HG03558 (cell line): ENCODE measurements around the gene ARSK.

ENCODE experiments used
- ATAC-seq: cut with Tn5 transposase; IDR thresholded peaks from one replicate; pipeline ENCODE4 v1.9.1; 2021; ENCODE audit warnings: moderate number of reproducible peaks; ENCODE audit not compliant: unreplicated experiment; ENCODE audit errors: extremely low read depth

ARSK gene

DNA sequence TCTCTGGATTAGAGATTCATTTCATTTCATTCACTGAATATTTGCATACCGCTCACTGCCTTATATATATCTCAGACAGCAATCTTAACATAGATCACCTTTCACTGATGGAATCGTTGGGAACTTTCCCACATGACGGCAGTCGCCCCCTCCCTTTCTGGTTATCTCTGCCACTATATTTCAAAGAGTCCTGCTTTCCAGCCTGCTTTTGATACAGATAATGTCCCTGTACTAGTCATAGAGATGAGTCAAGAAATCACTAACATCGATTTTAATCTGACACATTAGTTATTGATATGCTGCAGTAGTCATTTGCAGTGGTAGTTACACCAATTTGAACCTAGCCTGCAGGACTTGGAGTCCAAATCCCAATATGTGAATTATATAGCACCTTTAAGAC lies 8.5 kb downstream of the ARSK start:
- ATAC-seq: no peak

GRCh38 chr5:95564450-95564849 lies 9.5 kb downstream of the ARSK start:
- no peak for ATAC-seq

DNA sequence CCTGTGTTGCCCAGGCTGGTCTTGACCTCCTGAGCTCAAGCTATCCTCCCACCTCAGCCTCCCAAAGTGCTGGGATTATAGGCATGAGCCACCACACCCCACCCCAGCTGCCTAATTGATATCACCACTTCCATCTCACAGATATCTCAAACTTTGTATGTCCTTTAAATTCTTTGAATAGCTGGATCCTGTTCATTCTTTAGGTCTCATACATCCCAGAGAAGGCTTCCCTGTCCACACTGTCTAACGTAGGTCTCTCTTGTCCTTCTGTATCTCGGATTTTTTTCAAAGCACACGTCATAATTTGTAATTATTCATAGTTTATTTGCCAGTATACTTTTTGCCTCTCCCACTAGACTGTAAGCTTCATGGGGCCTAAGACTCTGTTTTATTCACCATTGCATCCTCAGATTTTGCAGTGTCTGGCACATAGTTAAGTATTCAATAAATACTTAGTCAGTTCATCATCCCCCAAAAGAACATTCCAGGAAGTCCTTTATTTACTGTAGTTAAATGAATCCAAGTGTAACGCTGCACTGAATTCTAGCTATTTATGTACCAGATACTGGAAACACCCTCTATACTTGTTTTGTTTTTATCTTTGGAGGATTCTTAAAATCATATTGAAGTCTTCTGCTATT lies 10.5 kb downstream of the ARSK start:
- ATAC-seq: no peak

DNA sequence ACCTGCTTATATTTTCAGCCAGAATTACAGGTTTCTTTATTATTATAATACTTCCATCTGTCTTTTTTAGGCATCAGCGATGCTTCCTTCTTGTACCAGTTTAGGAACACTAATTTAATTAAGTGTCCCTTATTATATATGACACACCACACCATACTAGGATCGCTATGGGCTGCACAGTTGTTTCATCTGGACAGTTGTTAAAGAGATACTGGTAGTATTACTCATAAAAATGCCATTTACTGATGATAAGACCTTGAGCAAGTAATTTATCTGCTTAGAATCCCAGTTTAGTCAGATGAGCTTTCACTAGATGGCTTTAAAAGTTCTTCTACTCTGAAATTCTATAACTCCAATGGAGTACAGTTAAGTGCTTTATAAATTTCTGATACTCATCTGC lies 17.1 kb downstream of the ARSK start:
- no peak for ATAC-seq

GRCh38 chr5:95581576-95581975 lies 26.7 kb downstream of the ARSK start:
- no peak for ATAC-seq

DNA sequence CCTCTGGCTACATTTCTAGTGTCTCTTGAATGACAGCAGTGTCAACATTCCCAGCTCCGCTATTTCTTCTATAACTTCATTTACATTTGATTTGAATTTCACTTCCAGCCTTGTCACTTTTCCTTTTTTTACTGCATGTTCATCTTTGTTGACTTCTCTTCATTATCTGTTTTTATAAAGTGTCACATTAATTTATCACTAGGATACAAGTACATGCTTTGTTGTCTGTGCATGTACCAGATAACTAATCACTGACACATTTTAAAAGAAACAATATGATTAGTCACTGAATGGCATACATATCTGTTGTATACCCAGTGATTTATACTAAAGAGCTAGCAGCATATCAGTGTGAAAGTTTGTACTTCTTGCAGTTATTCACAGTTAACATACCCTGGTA lies 29.1 kb downstream of the ARSK start:
- no peak for ATAC-seq

DNA sequence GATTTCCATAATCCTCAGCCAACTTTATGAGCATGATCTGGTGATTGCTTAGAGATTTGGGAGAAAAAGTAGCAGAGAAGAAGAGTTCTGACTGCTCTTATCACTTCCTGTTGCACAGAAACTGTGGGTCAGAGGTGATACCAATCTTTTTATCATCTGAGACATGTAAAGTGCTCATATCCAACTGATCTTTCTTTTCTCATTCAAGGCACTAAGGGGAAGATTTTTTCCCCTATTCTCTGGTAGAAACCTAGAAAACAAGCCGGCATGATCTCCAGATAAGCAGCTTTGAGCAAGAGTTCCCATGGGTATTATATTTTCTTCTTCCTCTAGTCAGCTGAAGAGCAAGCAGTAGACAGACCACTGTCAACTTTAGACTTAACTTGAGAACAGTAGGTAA lies 36.0 kb downstream of the ARSK start:
- no peak for ATAC-seq

GRCh38 chr5:95591490-95591901 lies 36.6 kb downstream of the ARSK start:
- peak; percentile 91 for ATAC-seq

GRCh38 chr5:95595289-95595931 lies 40.5 kb downstream of the ARSK start:
- no peak for ATAC-seq

GRCh38 chr5:95599252-95599651 lies 44.4 kb downstream of the ARSK start:
- no peak for ATAC-seq

DNA sequence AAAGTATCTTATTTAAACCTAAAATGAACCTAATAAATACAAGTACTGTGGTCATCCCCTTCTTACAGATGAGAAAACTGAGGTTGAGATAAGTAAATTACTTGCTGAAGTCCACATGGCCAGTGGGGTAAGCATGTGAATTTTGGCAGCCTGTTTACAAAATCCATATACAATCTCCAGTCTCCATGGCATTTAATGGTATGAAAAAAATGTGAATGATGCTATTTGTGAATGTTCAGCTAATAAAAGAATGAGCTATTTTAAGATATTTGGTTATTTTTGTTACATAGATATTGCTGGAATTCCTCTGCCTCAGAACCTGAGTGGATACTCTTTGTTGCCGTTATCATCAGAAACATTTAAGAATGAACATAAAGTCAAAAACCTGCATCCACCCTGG lies 45.7 kb downstream of the ARSK start:
- no peak for ATAC-seq

DNA sequence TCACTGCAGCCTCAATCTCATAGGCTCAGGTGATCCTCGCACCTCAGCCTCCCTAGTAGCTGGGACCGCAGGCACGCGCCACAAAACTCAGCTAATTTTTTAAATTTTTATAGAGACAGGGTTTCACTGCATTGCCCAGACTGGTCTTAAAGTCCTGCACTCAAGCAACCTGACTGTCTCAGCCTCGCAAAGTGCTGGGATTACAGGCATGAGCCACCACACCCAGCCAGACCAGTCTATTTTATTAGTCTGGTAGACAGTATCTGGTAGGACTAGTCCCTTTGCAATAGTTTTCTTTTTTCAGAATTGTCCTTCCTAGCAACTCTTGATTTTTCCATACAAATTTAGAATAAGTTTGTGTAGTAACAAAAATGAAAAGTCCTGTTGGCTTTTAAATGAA lies 50.9 kb downstream of the ARSK start:
- no peak for ATAC-seq

- ATAC-seq: no peak
Measured at GRCh38 chr5:95606419-95606818, 51.5 kb downstream of the ARSK start.

GRCh38 chr5:95609711-95610110 lies 54.8 kb downstream of the ARSK start:
- ATAC-seq: no peak

DNA sequence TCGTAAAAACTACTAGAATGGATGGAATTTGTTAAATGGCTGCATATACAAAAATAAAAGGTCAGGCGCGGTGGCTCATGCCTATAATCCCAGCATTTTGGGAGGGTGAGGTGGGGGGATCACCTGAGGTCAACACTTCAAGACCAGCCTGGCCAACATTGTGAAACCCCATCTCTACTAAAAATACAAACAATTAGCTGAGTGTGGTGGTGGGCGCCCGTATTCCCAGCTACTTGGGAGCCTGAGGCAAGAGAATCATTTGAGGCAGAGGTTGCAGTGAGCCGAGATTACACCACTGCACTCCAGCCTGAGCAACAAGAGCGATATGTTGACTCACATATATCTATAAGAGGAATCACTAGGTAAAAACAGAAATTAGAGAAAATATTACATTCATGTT lies 55.6 kb downstream of the ARSK start:
- ATAC-seq: no peak

- no peak for ATAC-seq
Measured at GRCh38 chr5:95611396-95611795, 56.5 kb downstream of the ARSK start.

DNA sequence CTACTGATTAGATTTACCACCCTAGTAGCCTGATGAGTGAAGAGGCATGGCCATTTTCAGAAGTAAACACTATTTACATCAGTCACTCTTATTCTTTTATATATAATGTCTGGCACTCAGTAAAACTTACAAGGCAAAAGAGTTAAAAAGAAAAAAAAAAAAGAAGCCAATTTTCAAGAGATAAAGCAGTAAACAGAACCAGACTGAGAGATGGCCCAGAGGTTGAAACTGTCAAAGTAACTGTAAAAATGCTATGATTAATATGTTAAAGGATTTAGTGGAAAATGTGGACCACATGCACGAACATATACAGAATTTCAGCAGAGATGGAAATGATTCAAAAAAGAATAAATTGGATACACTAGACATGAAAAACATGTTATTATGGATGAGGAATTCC lies 58.6 kb downstream of the ARSK start:
- no peak for ATAC-seq

GRCh38 chr5:95615164-95615467 lies 60.2 kb downstream of the ARSK start:
- peak; percentile 47 for ATAC-seq

- ATAC-seq: no peak
Measured at GRCh38 chr5:95617057-95617456, 62.2 kb downstream of the ARSK start.

GRCh38 chr5:95619096-95619495 lies 64.2 kb downstream of the ARSK start:
- no peak for ATAC-seq

GRCh38 chr5:95619514-95620029 lies 64.7 kb downstream of the ARSK start:
- ATAC-seq: no peak
